Peyer's patch (tissue), 4 donors: Measurements from ENCODE around the gene FOXI2.

Experiments
- POLR2A ChIP-seq, 2 donors: fragments of 450-650 bp; IDR thresholded peaks; one replicate each; pipeline ENCODE4 v1.5.1; 2017; ENCODE audit warnings: antibody characterized with exemption in 2 of 2, mild to moderate bottlenecking in 2 of 2, moderate library complexity in 2 of 2
- TF ChIP-seq, protein P1 (sequence below), 6 experiments: fragments of 450-650 bp in 4 of 6; fragments of 200-600 bp in 2 of 6; sonication (generic) in 1 of 6; IDR thresholded peaks; one replicate each; pipeline ENCODE4 v1.5.1; 2017 to 2019; ENCODE audit warnings: antibody characterized with exemption in 6 of 6, mild to moderate bottlenecking in 3 of 6, moderate library complexity in 1 of 6

- TF ChIP-seq, protein P1, sequence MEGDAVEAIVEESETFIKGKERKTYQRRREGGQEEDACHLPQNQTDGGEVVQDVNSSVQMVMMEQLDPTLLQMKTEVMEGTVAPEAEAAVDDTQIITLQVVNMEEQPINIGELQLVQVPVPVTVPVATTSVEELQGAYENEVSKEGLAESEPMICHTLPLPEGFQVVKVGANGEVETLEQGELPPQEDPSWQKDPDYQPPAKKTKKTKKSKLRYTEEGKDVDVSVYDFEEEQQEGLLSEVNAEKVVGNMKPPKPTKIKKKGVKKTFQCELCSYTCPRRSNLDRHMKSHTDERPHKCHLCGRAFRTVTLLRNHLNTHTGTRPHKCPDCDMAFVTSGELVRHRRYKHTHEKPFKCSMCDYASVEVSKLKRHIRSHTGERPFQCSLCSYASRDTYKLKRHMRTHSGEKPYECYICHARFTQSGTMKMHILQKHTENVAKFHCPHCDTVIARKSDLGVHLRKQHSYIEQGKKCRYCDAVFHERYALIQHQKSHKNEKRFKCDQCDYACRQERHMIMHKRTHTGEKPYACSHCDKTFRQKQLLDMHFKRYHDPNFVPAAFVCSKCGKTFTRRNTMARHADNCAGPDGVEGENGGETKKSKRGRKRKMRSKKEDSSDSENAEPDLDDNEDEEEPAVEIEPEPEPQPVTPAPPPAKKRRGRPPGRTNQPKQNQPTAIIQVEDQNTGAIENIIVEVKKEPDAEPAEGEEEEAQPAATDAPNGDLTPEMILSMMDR (IDR thresholded peaks at IDR 0.05) = no peak
- TF ChIP-seq POLR2A (IDR thresholded peaks at IDR 0.05) = no peak
Measured at GRCh38 chr10:127740596-127740995, 3.6 kb downstream of the FOXI2 start.
